AG08395 (cell line): Measurements from ENCODE around the gene NFATC2.
A peak's percentile ranks its signal among the peaks of the same experiment; 100 is the strongest.

Source experiments
- DNase-seq: peaks from one replicate; pipeline ENCODE4 v3.0.0; 2012; ENCODE audit warnings: mixed read lengths, low spot score

NFATC2 gene

GRCh38 chr20:51374961-51375360 lies 167.6 kb downstream of the NFATC2 start:
- DNase-seq, result no peak

GRCh38 chr20:51374456-51374830 lies 168.1 kb downstream of the NFATC2 start:
- DNase-seq, result no peak

DNA sequence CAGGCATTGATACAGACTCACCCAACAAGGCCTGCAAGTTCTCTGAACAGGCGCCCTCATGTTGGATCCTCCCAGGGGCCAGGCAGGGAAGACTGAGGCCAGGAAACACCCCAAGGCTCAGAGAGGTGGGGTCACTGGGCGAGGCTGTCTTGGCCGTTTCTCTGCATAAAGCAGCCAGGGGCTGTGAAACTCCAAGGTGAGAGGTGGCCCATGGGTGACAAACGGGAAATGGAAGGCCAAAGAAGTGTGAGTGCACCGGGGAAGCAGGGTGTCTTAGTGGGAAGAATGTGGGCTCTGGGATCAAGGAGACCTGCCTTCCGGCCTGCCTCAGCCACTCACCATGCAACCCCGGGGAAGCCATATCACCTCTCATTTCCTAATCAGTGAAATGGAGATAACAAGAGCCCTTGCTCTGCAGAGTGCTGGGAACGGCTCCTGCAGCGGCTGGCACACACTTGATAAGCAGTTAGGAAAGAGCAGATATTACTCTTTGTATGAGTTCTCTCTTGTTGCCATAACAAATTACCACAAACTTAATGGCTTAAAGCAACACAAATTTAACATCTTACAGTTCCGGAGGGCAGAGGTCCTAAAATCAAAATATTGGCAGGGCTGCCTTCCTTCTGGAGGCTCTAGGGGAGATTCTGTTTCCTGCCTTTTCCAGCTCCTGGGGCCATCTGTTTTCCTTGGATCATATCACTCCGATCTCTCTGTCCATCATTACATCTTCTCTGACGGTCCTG lies 168.6 kb downstream of the NFATC2 start:
- no peak for DNase-seq

GRCh38 chr20:51372966-51373365 lies 169.6 kb downstream of the NFATC2 start:
- no peak for DNase-seq

DNA sequence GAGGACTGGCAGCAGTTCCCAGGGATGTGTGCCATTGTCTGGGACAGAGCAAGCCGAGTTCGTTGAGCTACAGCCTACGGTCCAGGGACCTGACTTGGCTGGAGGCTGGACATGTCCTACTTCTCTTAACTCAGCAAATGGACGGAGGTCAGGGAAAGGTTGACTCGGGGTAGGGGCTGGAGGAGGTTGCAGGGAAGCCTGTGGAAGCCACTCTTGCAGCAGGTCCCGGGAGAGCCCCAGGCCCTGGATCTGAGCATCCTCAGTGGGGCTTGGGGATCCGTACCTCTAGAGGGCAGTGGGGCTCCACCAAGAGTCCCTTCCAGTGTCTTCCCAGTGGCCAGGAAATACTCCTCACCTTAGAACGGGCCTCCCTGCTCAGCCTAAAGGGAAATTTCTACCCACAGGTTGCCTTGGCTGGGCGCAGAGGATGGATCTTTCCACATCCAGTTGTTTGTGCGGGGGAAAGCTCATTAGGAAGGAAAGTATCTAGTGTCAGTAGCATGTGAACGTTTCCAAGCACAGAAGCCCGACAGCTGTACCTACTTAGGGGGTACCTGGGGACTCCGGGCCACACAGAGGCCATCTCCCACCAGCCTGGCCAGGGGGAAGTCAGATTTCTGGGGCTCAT lies 170.2 kb downstream of the NFATC2 start:
- DNase-seq, result peak; percentile 88

- DNase-seq, result no peak
Observed at GRCh38 chr20:51371720-51372119, 170.8 kb downstream of the NFATC2 start.

DNA sequence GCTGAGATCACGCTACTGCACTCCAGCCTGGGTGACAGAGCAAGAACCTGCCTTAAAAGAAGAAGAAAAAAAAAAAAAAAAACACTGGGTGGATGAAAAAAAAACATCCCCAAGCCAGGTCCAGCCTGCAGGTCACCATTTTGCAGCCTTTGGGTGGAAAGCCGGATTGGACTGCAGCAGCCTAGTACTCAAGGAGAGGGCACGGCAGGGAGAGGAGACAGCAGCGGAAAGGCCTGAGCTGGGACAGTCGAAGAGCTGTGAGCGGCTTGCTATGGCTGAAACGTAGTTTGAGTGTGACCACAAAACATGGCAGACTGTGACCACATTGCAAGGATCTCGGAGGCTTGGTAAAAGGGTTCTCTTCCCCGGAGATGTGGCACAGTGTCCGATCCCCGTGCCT lies 173.0 kb downstream of the NFATC2 start:
- DNase-seq, result no peak

DNA sequence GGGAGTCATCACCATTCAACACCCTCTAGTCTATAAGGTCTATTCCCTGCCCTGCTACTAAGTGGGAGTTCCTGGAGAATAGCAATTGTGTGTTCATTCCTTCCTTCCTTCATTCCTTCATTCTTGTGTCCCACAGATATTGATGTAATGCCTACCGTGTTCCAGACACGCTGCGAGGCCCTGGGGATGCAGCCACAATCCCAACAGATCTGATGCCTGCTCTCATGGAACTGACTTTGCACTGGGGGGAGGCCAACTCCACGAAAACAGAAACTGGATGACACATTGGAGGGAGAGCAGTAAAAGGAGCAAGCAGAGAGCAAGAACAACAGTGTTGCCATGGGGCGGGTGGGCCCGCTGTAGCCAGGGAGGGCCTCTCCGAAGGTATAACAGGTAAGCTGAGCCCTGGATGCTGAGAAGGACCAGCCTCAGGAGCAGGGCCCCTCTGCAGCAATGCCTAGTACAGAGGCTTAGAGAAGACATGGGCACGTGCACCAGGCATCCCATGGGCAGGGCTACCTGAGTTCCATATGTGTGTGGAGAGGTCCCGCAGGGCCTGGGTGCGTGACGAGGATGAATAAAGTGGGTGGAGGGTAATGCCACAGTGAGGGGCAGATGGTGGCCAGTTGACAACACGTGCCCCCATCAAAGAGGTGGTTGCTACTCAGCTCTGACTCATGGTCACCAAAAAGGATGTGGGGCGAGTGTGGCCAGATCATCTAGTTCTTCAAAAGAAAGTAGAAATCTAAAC lies 173.9 kb downstream of the NFATC2 start:
- no peak for DNase-seq

- DNase-seq, result peak; percentile 97
Observed at GRCh38 chr20:51366155-51366886, 176.2 kb downstream of the NFATC2 start.

DNA sequence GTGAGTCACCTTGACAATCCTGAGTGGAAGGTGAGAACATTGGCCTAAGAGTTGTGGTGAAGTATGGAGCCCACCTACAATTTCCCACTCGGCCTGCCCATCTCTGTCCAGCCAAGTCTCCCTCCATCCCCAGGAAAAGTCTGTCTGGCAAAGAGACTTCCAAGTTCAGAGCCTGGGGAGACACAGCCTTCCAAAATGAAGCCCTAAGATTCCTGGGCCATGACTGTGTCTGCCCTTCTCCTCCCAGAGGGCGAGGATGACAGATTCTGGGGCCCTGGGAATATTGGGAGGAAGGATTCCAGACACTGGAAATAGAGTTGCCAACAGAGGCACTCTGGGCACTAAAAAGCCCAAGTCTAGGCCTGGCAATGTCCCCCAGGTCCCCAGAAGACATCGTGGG lies 176.8 kb downstream of the NFATC2 start:
- peak; percentile 81 for DNase-seq

DNA sequence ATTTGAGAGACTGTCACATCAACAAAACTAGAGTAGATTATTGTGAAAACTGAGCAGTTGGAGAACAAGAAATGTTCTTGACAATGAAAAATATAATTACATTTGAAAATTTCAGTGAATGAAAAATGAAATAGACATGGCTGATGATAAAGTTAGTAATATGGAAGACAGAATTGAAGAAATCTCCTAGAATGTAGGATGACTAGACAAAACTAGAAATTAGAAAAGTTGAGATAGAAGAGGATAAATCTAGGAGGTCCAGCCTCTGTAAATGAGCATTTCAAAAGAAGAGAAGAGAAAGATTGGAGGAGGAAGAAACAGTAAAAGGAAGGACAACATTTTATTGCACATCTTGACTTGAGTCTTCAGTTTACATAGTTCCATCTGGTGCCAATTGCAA lies 178.7 kb downstream of the NFATC2 start:
- no peak for DNase-seq

DNA sequence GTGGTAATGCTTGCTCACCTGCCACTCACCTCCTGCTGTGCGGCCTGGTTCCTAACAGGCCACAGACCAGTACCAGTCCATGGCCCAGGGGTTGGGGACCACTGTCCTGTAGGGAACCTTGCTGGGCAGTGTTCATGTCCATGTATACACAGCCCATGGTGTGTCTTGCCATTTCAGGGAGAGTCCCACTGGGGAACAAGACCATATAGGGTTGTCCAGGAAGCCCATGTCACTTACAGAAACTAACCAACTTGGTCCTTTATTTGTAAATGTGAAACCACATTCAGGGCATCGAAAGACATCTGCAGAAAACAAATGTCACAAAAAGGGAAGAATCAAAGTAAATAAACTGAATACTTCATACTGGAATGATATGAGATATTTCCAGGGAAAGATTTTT lies 179.1 kb downstream of the NFATC2 start:
- no peak for DNase-seq

GRCh38 chr20:51362254-51362653 lies 180.3 kb downstream of the NFATC2 start:
- no peak for DNase-seq

GRCh38 chr20:51361258-51361657 lies 181.3 kb downstream of the NFATC2 start:
- no peak for DNase-seq

DNA sequence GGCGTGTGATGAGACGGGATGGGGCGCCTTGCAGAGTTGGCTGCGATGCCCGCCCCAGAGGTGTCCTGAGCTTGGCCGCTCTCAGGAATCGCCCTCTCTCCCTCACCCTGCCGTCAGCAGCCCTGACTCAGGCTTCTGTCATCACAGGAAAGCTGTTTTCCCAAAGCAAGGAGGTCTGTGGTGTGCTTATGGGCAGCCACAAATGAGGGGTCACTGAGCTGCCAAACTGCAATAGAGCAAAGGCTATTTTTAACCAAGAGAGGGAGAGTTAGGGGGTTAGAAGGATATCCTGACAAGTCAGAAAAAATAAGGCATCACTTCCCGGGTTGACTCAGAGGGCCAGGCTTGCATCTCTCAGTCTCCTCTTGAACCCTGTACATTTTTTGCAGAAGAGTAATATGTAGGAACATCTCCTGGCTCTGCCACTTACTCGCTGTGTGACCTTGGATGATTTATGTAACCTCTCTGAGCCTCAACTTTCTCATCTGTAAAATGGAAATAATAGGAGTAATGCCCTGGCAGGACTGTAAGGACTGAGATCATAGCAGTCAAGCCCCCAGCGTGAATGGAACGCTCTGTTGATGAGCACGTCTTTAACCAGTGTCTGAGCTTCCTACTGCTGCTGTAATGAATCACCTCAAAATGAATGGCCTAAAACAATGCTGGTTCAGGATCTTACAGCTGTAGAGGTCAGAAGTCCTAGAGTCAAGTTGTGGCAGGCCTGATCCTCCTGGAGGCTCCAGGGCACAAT lies 181.9 kb downstream of the NFATC2 start:
- DNase-seq, result peak; percentile 91

DNA sequence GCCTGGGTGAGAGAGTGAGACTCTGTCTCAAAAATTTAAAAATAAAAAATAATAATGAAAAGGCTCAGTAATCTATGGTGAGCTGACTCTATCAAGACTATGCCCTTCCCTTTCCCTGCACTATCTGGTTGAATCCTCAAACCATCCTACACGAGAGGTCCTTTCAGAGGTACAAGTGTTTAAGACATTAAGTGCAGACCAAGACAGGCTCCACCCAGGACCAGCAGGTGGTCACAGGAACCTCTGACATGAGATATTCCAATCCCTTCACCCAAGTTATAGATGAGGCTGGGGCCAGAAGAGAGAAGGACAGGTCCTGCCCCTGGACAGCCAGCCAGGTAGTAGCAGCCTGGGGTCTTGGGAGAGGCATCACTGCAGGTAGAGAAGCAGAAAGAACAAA lies 182.6 kb downstream of the NFATC2 start:
- no peak for DNase-seq

GRCh38 chr20:51359401-51359800 lies 183.1 kb downstream of the NFATC2 start:
- no peak for DNase-seq

DNA sequence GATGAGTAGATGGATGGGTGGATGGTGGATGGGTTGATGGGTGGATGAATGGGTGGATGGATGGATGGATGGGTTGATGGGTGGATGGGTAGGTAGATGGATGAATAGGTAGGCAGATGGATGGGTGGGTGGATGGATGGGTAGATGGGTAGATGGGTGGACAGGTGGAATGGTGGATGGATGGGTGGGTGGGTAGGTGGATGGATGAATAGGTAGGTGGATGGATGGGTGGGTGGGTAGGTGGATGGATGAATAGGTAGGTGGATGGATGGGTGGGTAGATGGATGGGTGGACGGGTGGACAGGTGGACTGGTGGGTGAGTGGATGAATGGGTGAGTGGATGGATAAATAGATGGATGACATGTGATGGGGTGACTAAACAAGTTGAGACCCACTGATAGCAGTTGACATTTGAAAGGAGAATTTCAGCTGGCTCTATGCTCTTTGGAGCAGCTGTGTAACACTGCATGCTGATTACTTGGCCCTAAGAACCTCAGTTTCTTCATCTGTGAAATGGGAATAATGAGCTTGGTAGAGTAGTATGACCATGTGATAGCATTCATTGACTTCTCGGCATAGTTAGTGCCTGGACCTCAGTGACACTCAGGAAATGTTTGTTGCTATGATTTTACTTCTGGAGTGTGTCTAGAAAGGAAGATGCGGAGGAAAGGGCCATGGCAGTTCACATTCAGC lies 184.3 kb downstream of the NFATC2 start:
- no peak for DNase-seq

DNA sequence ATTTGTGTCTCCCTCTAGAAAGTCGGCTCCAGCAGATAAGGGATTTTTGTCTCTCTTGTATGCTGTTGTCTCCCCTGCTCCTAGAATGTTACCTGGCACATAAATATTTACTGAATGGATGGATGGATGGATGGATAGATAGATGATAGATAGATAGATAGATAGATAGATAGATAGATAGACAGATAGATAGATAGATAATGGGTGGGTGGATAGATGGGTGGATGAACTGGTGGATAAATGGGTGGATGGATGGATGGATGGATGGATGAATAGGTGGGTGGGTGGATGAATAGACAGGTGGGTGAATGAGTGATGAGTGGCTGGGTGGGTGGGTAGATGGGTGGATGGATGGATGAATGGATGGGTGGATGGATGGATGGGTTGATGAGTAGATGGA lies 185.0 kb downstream of the NFATC2 start:
- no peak for DNase-seq

DNA sequence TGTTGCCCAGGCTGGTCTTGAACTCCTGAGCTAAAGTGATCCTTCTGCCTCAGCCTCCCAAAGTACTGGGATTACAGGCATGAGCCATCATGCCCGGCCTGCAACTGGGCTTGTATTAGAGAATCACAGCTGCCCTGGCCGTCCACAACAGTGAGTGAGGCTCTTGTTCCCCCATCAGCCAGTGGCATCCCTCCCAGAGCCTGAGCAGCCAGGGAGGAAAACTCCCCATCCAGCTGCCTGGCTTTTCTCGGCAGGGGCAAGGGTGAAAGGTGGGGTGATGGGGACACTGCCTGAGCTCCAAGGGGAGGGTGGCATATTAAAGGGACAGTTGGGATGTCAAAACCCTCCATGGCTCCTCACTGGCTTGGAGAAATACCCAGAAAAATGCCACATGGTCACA lies 185.6 kb downstream of the NFATC2 start:
- no peak for DNase-seq

DNA sequence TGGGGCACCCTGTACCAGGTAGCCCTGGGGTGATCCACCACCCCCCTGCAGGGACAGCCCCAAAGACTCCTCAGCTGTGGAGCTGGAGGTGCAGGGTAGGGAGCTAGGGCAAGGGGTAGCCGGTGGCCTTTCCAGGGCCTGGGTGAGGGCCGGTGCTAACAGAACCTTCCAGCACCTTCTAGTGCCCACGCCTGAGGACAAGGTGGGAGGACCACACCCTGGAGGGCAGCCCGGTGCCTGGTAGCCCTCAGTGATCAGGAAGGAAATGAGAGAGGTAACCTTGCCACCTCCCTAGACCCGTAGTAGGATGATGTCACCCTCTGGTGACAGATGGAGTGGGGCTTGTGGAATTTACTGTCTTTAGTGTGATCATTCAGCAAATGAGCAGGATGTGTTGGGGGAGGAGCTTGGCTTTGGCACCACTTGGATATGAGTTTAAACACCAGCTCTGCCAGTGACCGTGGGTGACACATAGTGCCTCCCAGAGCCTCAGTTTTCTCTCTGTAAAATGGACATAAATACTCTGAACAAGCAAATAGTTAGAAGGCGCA lies 187.7 kb downstream of the NFATC2 start:
- peak; percentile 50 for DNase-seq
